Measurements from ENCODE around the gene CD244. TPM values are rescaled to one million over a fixed set of nuclear protein-coding genes. Genes with fewer than 3 reads are reported as not detected.
A peak's percentile ranks its signal among the peaks of the same experiment; 100 is the strongest.

The CD244 gene
- total RNA-seq, 3 donors from 2014 or later (not counting 1 experiment from before 2014, with no cell fraction given): 131 to 193 (median 150) TPM

- Histone ChIP-seq H3K27me3 (ENCODE audit: control insufficient read depth, insufficient read depth, low read length) (no peaks in the 10 kb centered on the region), H3K27ac (ENCODE audit: low read length) (no peak overlapping the region), H3K4me3 (ENCODE audit: low read length) (no peak overlapping the region), H3K4me1 (ENCODE audit: control insufficient read depth, insufficient read depth, low read length) (peaks cover 19% of the 10 kb centered on the region), H3K36me3 (ENCODE audit: control insufficient read depth, insufficient read depth, low read length) (peaks cover 21% of the 10 kb centered on the region), H3K9me3 (ENCODE audit: control insufficient read depth, insufficient read depth, low read length) (peaks cover 7% of the 10 kb centered on the region)
- no peak for TF ChIP-seq CTCF (IDR thresholded peaks at IDR 0.05)
- WGBS (ENCODE audit: insufficient coverage): 61% methylated on average over 3 of the region's 3 CpGs
- ATAC-seq (peak in 2 of 3 donors; percentile 44 to 53), DNase-seq (no peak)
- Mint-ChIP-seq H3K27ac (peak overlapping the region; percentile 64 to 67), H3K9me3 (peaks cover 5 to 12% of the 10 kb centered on the region in 2 donors), H3K4me1 (peaks cover 33 to 58% of the 10 kb centered on the region in 2 donors), H3K27me3 (ENCODE audit: low read depth in 2 of 2) (no peaks in the 10 kb centered on the region), H3K4me3 (peak overlapping the region; percentile 59), H3K36me3 (peaks cover 35% of the 10 kb centered on the region)
- intact Hi-C loops (cut with micrococcal nuclease): no loop called here
These were observed 55.4 kb downstream of the CD244 start for GRCh38 chr1:160807247-160807646.

GRCh38 chr1:160806784-160807183 lies 55.9 kb downstream of the CD244 start:
- Histone ChIP-seq H3K27me3 (ENCODE audit: control insufficient read depth, insufficient read depth, low read length) (no peaks in the 10 kb centered on the region), H3K36me3 (ENCODE audit: control insufficient read depth, insufficient read depth, low read length) (peaks cover 23% of the 10 kb centered on the region), H3K4me1 (ENCODE audit: control insufficient read depth, insufficient read depth, low read length) (peaks cover 24% of the 10 kb centered on the region), H3K4me3 (ENCODE audit: low read length) (no peak overlapping the region), H3K27ac (ENCODE audit: low read length) (no peak overlapping the region), H3K9me3 (ENCODE audit: control insufficient read depth, insufficient read depth, low read length) (peaks cover 7% of the 10 kb centered on the region)
- DNase-seq: no peak
- Mint-ChIP-seq H3K27me3 (ENCODE audit: low read depth in 2 of 2) (no peaks in the 10 kb centered on the region), H3K36me3 (peaks cover 31% of the 10 kb centered on the region), H3K4me1 (peaks cover 33 to 55% of the 10 kb centered on the region in 2 donors), H3K27ac (peak overlapping the region; percentile 64 to 67), H3K9me3 (peaks cover 5 to 12% of the 10 kb centered on the region in 2 donors), H3K4me3 (peak overlapping the region; percentile 59)
- intact Hi-C loops (cut with micrococcal nuclease): no loop called here
- no peak for TF ChIP-seq CTCF (IDR thresholded peaks at IDR 0.05)
- no peak for ATAC-seq

- peak overlapping the region; percentile 1 for H3K4me3 Mint-ChIP-seq
- TF ChIP-seq CTCF (IDR thresholded peaks at IDR 0.05): no peak
- DNase-seq (peak in 1 of 2 donors; percentile 30), ATAC-seq (peak; percentile 21 to 72 (median 68))
- intact Hi-C loops (cut with micrococcal nuclease): no loop called here
- Histone ChIP-seq H3K36me3 (ENCODE audit: control insufficient read depth, insufficient read depth, low read length) (peaks cover 24% of the 10 kb centered on the region), H3K27ac (ENCODE audit: low read length) (no peak overlapping the region), H3K27me3 (ENCODE audit: control insufficient read depth, insufficient read depth, low read length) (no peaks in the 10 kb centered on the region), H3K4me3 (ENCODE audit: low read length) (no peak overlapping the region), H3K4me1 (ENCODE audit: control insufficient read depth, insufficient read depth, low read length) (peaks cover 26% of the 10 kb centered on the region), H3K9me3 (ENCODE audit: control insufficient read depth, insufficient read depth, low read length) (peaks cover 7% of the 10 kb centered on the region)
- no CpG with 5 or more reads among the region's 1 CpG for WGBS (ENCODE audit: insufficient coverage)
- H3K27ac Mint-ChIP-seq: peak overlapping the region; percentile 45 to 67
- no peaks in the 10 kb centered on the region for H3K27me3 Mint-ChIP-seq (ENCODE audit: low read depth in 2 of 2)
- H3K9me3 Mint-ChIP-seq: peaks cover 5 to 12% of the 10 kb centered on the region in 2 donors
- peaks cover 34 to 55% of the 10 kb centered on the region in 2 donors for H3K4me1 Mint-ChIP-seq
- peaks cover 25% of the 10 kb centered on the region for H3K36me3 Mint-ChIP-seq
These were observed 56.5 kb downstream of the CD244 start for GRCh38 chr1:160806109-160806665.
